GM10847 (cell line): ENCODE data around the gene PLOD3.

Experiments
- POLR2A ChIP-seq: IDR thresholded peaks from 2 replicates; pipeline ENCODE4 v1.6.1; 2011; ENCODE audit not compliant: insufficient read length; ENCODE audit errors: extremely low read depth

The PLOD3 gene

GRCh38 chr7:101217388-101218235 is at the start of gene PLOD3, which contains the start of gene ZNHIT1:
PLOD3 (minus strand) TSS chr7:101217581; CDS start chr7:101217274, 307 bp downstream.
ZNHIT1 (plus strand) TSS chr7:101218165; CDS start chr7:101218196, 31 bp downstream.
- peak; percentile 29 for TF ChIP-seq POLR2A

- TF ChIP-seq POLR2A = no peak
Observed at GRCh38 chr7:101265622-101266516, 48.5 kb upstream of the PLOD3 start.

- TF ChIP-seq POLR2A = no peak
Observed at GRCh38 chr7:101258243-101258731, 40.9 kb upstream of the PLOD3 start.

- no peak for TF ChIP-seq POLR2A
Observed at GRCh38 chr7:101255796-101256195, 38.4 kb upstream of the PLOD3 start.

- peak; percentile 54 for TF ChIP-seq POLR2A
Observed at GRCh38 chr7:101251871-101252659, 34.7 kb upstream of the PLOD3 start.

- TF ChIP-seq POLR2A = no peak
Observed at GRCh38 chr7:101250324-101250723, 32.9 kb upstream of the PLOD3 start.

- no peak for TF ChIP-seq POLR2A
Observed at GRCh38 chr7:101248276-101248675, 30.9 kb upstream of the PLOD3 start.

GRCh38 chr7:101245147-101245668 is 27.8 kb upstream of the PLOD3 start:
- peak; percentile 6 for TF ChIP-seq POLR2A

- peak; percentile 69 for TF ChIP-seq POLR2A
Observed at GRCh38 chr7:101244375-101245146, 27.2 kb upstream of the PLOD3 start, which contains the start of gene FIS1. FIS1 (minus strand) TSS chr7:101245081; CDS start chr7:101245004, 77 bp downstream.

GRCh38 chr7:101243646-101244374 is 26.4 kb upstream of the PLOD3 start:
- TF ChIP-seq POLR2A = no peak

- no peak for TF ChIP-seq POLR2A
Observed at GRCh38 chr7:101241443-101242349, 24.3 kb upstream of the PLOD3 start.

- no peak for TF ChIP-seq POLR2A
Observed at GRCh38 chr7:101241015-101241363, 23.6 kb upstream of the PLOD3 start.
